Dermis microvascular lymphatic vessel endothelial cell (primary cell): ENCODE results near the gene ACOT8. TPM values are rescaled to one million over a fixed set of nuclear protein-coding genes. Genes with fewer than 3 reads are reported as not detected.
A peak's percentile ranks its signal among the peaks of the same experiment; 100 is the strongest.
"Not testable (repeated sequence)": the region's sequence is repeated elsewhere in the genome, so short reads cannot be mapped to it uniquely, and the experiment has no call there.

Experiments used
- DNase-seq, 2 donors: peaks; one replicate each; pipeline versions ENCODE4 v3.0.0 to v3.0.0-alpha.2; 2010; ENCODE audit warnings: low read depth in 2 of 2
- total RNA-seq: library from RNA; depleted of rRNA; stranded (reverse); fragments of >200 nt; gene quantifications from 2 replicates; pipeline ENCODE4 v1.2.1, GENCODE V29; 2014

Gene ACOT8
- total RNA-seq, 1 donor from 2014 or later = 26.8 TPM

- no peak for DNase-seq
Measured at GRCh38 chr20:45828589-45828988, 28.6 kb downstream of the ACOT8 start.

GRCh38 chr20:45827712-45828111, 29.5 kb downstream of the ACOT8 start:
- DNase-seq = no peak

GRCh38 chr20:45827030-45827652, 30.1 kb downstream of the ACOT8 start, which contains the start of gene TNNC2:
TSS of gene TNNC2 (minus strand) at chr20:45827312. CDS start at chr20:45827248, 64 bp downstream.
- no peak for DNase-seq

- no peak for DNase-seq
Measured at GRCh38 chr20:45826381-45827019, 30.7 kb downstream of the ACOT8 start.

GRCh38 chr20:45823949-45824835, 33.0 kb downstream of the ACOT8 start:
- DNase-seq = peak in 1 of 2 donors; percentile 60

- peak in 1 of 2 donors; percentile 11 for DNase-seq
Measured at GRCh38 chr20:45822857-45823256, 34.3 kb downstream of the ACOT8 start.

GRCh38 chr20:45821947-45822346, 35.2 kb downstream of the ACOT8 start:
- DNase-seq = no peak

GRCh38 chr20:45819466-45819865, 37.7 kb downstream of the ACOT8 start:
- no peak for DNase-seq

GRCh38 chr20:45818239-45818638, 39.0 kb downstream of the ACOT8 start:
- DNase-seq = no peak

GRCh38 chr20:45817376-45818194, 39.6 kb downstream of the ACOT8 start:
- peak in 1 of 2 donors; percentile 26 for DNase-seq

- no peak for DNase-seq
Measured at GRCh38 chr20:45816951-45817350, 40.2 kb downstream of the ACOT8 start.

- no peak for DNase-seq
Measured at GRCh38 chr20:45814314-45814713, 42.9 kb downstream of the ACOT8 start.

GRCh38 chr20:45813489-45813888, 43.7 kb downstream of the ACOT8 start:
- no peak for DNase-seq

GRCh38 chr20:45813006-45813340, 44.2 kb downstream of the ACOT8 start:
- DNase-seq = no peak

GRCh38 chr20:45812157-45813005, 44.8 kb downstream of the ACOT8 start, which contains the start of gene UBE2C:
TSS of gene UBE2C (plus strand) at chr20:45812644. CDS start at chr20:45812696, 52 bp downstream.
- DNase-seq = peak; percentile 99 to 100

GRCh38 chr20:45810191-45810970, 46.8 kb downstream of the ACOT8 start:
- peak; percentile 53 to 63 for DNase-seq

GRCh38 chr20:45801851-45802250, 55.3 kb downstream of the ACOT8 start:
- no peak for DNase-seq

GRCh38 chr20:45798935-45799642, 58.1 kb downstream of the ACOT8 start:
- peak; percentile 27 to 59 for DNase-seq

GRCh38 chr20:45797955-45798354, 59.2 kb downstream of the ACOT8 start:
- not testable (repeated sequence) for DNase-seq
